Mesothelial cell of epicardium (in vitro differentiated cells): ENCODE data around the gene METTL9. TPM values are rescaled to one million over a fixed set of nuclear protein-coding genes. Genes with fewer than 3 reads are reported as not detected.
"Not testable (repeated sequence)": the region's sequence is repeated elsewhere in the genome, so short reads cannot be mapped to it uniquely, and the experiment has no call there.

Experiments
- DNase-seq, 2 experiments: peaks; one replicate each; pipeline ENCODE4 v3.0.0; 2021; ENCODE audit warnings: low spot score in 2 of 2; ENCODE audit not compliant: unreplicated experiment in 2 of 2
- H3K27ac Mint-ChIP-seq: 2 replicates; pipeline ENCODE4 v1.8.0; 2021; ENCODE audit warnings: mixed read lengths
- H3K27me3 Mint-ChIP-seq: 2 replicates; pipeline ENCODE4 v1.8.0; 2021; ENCODE audit warnings: low read depth, mixed read lengths
- H3K36me3 Mint-ChIP-seq: 2 replicates; pipeline ENCODE4 v1.8.0; 2021; ENCODE audit warnings: mixed read lengths
- H3K4me1 Mint-ChIP-seq: 2 replicates; pipeline ENCODE4 v1.8.0; 2021; ENCODE audit warnings: mixed read lengths
- H3K4me3 Mint-ChIP-seq: 2 replicates; pipeline ENCODE4 v1.8.0; 2021; ENCODE audit warnings: mild to moderate bottlenecking, moderate library complexity, mixed read lengths
- H3K9me3 Mint-ChIP-seq: 2 replicates; pipeline ENCODE4 v1.8.0; 2021; ENCODE audit warnings: mixed read lengths
- CTCF ChIP-seq: fragments of 200-600 bp; sonication (generic); IDR thresholded peaks from one replicate; pipeline ENCODE4 v1.5.0; 2021; ENCODE audit warnings: antibody characterized with exemption; ENCODE audit not compliant: unreplicated experiment
- total RNA-seq: library from RNA; stranded (reverse); gene quantifications from 3 replicates; pipeline ENCODE4 v1.2.1, GENCODE V29; 2021

The METTL9 gene
- total RNA-seq, 1 donor from 2014 or later: 138 TPM

GRCh38 chr16:21634216-21634615 is 34.8 kb downstream of the METTL9 start:
- Mint-ChIP-seq H3K27ac (no peak overlapping the region), H3K4me1 (peaks cover 8% of the 10 kb centered on the region), H3K4me3 (no peak overlapping the region), H3K36me3 (peaks cover 37% of the 10 kb centered on the region), H3K9me3 (no peaks in the 10 kb centered on the region), H3K27me3 (no peaks in the 10 kb centered on the region)
- no peak for TF ChIP-seq CTCF
- DNase-seq: no peak

- H3K4me3 Mint-ChIP-seq, H3K27ac Mint-ChIP-seq, H3K9me3 Mint-ChIP-seq, DNase-seq, H3K4me1 Mint-ChIP-seq, H3K27me3 Mint-ChIP-seq: not testable (repeated sequence)
- H3K36me3 Mint-ChIP-seq: peaks cover 28% of the 10 kb centered on the region
Measured at GRCh38 chr16:21635694-21636093, 36.3 kb downstream of the METTL9 start.

GRCh38 chr16:21637032-21637968 is 37.9 kb downstream of the METTL9 start:
- Mint-ChIP-seq H3K9me3 (no peaks in the 10 kb centered on the region), H3K27ac (no peak overlapping the region), H3K27me3 (no peaks in the 10 kb centered on the region), H3K36me3 (peaks cover 23% of the 10 kb centered on the region), H3K4me3 (no peak overlapping the region), H3K4me1 (no peaks in the 10 kb centered on the region)
- TF ChIP-seq CTCF: no peak
- no peak for DNase-seq

- DNase-seq: no peak
- Mint-ChIP-seq H3K27ac (peak overlapping the region; percentile 57), H3K36me3 (peaks cover 20% of the 10 kb centered on the region), H3K9me3 (no peaks in the 10 kb centered on the region), H3K4me1 (no peaks in the 10 kb centered on the region), H3K4me3 (no peak overlapping the region), H3K27me3 (no peaks in the 10 kb centered on the region)
- no peak for TF ChIP-seq CTCF
Measured at GRCh38 chr16:21638573-21638975, 39.2 kb downstream of the METTL9 start.

- Mint-ChIP-seq H3K4me1 (no peaks in the 10 kb centered on the region), H3K9me3 (no peaks in the 10 kb centered on the region), H3K36me3 (peaks cover 20% of the 10 kb centered on the region), H3K27ac (no peak overlapping the region), H3K27me3 (no peaks in the 10 kb centered on the region), H3K4me3 (no peak overlapping the region)
- TF ChIP-seq CTCF: no peak
- no peak for DNase-seq
Measured at GRCh38 chr16:21639493-21639892, 40.1 kb downstream of the METTL9 start.

GRCh38 chr16:21641916-21642315 is 42.5 kb downstream of the METTL9 start:
- peaks cover 2% of the 10 kb centered on the region for H3K4me1 Mint-ChIP-seq
- no peaks in the 10 kb centered on the region for H3K9me3 Mint-ChIP-seq
- peaks cover 3% of the 10 kb centered on the region for H3K36me3 Mint-ChIP-seq
- peak overlapping the region; percentile 30 for H3K27ac Mint-ChIP-seq
- no peak for DNase-seq
- no peak overlapping the region for H3K4me3 Mint-ChIP-seq
- H3K27me3 Mint-ChIP-seq: no peaks in the 10 kb centered on the region
- TF ChIP-seq CTCF: no peak
